Activated CD4-positive, alpha-beta T cell treated with anti-CD3 and anti-CD28 coated beads for 1 hour (primary cell): Measurements from ENCODE around the gene MAMLD1.
"Not testable (repeated sequence)": the region's sequence is repeated elsewhere in the genome, so short reads cannot be mapped to it uniquely, and the experiment has no call there.

Experiments used
- DNase-seq: peaks from one replicate; pipeline ENCODE4 v3.0.0-alpha.2; 2020

The MAMLD1 gene

GRCh38 chrX:150362599-150363481 lies at the start of gene MAMLD1:
Gene MAMLD1, plus strand, starts transcription at chrX:150363317. Its CDS starts 82,200 bp downstream, at chrX:150445517.
- peak; percentile 32 for DNase-seq

GRCh38 chrX:150313514-150313913 lies 49.6 kb upstream of the MAMLD1 start:
- DNase-seq, result no peak

GRCh38 chrX:150314186-150314585 lies 48.9 kb upstream of the MAMLD1 start:
- DNase-seq, result no peak

GRCh38 chrX:150316564-150316963 lies 46.6 kb upstream of the MAMLD1 start:
- DNase-seq, result no peak

GRCh38 chrX:150323020-150323419 lies 40.1 kb upstream of the MAMLD1 start:
- DNase-seq, result no peak

- DNase-seq, result no peak
Observed at GRCh38 chrX:150324035-150324728, 38.9 kb upstream of the MAMLD1 start.

- no peak for DNase-seq
Observed at GRCh38 chrX:150324919-150325318, 38.2 kb upstream of the MAMLD1 start.

- no peak for DNase-seq
Observed at GRCh38 chrX:150326541-150327247, 36.4 kb upstream of the MAMLD1 start.

GRCh38 chrX:150329282-150329681 lies 33.8 kb upstream of the MAMLD1 start:
- no peak for DNase-seq

GRCh38 chrX:150329868-150330267 lies 33.2 kb upstream of the MAMLD1 start:
- no peak for DNase-seq

GRCh38 chrX:150332023-150332422 lies 31.1 kb upstream of the MAMLD1 start:
- DNase-seq, result no peak

- DNase-seq, result no peak
Observed at GRCh38 chrX:150334100-150334499, 29.0 kb upstream of the MAMLD1 start.

GRCh38 chrX:150334981-150335380 lies 28.1 kb upstream of the MAMLD1 start:
- no peak for DNase-seq

GRCh38 chrX:150337026-150337425 lies 26.1 kb upstream of the MAMLD1 start:
- DNase-seq, result no peak

GRCh38 chrX:150337536-150337935 lies 25.6 kb upstream of the MAMLD1 start:
- no peak for DNase-seq

GRCh38 chrX:150338615-150339014 lies 24.5 kb upstream of the MAMLD1 start:
- DNase-seq, result no peak

- DNase-seq, result no peak
Observed at GRCh38 chrX:150339736-150340135, 23.4 kb upstream of the MAMLD1 start.

GRCh38 chrX:150340326-150340725 lies 22.8 kb upstream of the MAMLD1 start:
- not testable (repeated sequence) for DNase-seq

GRCh38 chrX:150347471-150347870 lies 15.6 kb upstream of the MAMLD1 start:
- no peak for DNase-seq

- DNase-seq, result no peak
Observed at GRCh38 chrX:150348365-150348764, 14.8 kb upstream of the MAMLD1 start.

GRCh38 chrX:150352114-150352513 lies 11.0 kb upstream of the MAMLD1 start:
- DNase-seq, result no peak

- DNase-seq, result no peak
Observed at GRCh38 chrX:150352581-150352980, 10.5 kb upstream of the MAMLD1 start.

GRCh38 chrX:150355913-150356312 lies 7.2 kb upstream of the MAMLD1 start:
- DNase-seq, result no peak

- DNase-seq, result no peak
Observed at GRCh38 chrX:150357790-150358189, 5.3 kb upstream of the MAMLD1 start.
